ENCODE results near the gene HSDL2.
A peak's percentile ranks its signal among the peaks of the same experiment; 100 is the strongest.
"Not testable (repeated sequence)": the region's sequence is repeated elsewhere in the genome, so short reads cannot be mapped to it uniquely, and the experiment has no call there.

The HSDL2 gene

DNA sequence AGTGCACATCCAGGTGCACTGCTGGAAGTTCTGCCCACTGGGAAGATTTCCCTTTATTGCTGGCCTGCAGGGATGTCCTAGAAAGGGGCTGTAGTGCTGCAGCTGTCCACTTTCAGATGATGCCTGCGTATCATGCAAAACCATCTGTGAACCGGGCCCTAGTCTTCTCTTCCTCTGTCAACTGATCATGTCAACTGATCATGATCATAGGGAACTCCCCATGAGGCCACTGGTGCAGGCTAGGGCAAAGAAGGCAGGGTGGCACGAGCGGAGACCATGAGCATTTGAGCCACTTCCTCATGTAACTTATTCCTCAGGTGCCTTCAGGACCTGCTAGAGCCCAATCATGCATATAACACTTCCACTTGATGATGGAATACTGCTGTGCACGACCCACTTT is 4.5 kb upstream of the HSDL2 start:
- no peak overlapping the region for H3K4me3 Mint-ChIP-seq
- no peaks in the 10 kb centered on the region for H3K27me3 Mint-ChIP-seq
- no peak for DNase-seq
- H3K4me1 Mint-ChIP-seq: peaks cover 26% of the 10 kb centered on the region
- peaks cover 7% of the 10 kb centered on the region for H3K36me3 Mint-ChIP-seq
- CTCF ChIA-PET: interaction anchor here (1.2 kb wide), 1 partner anchor 14 kb away, joined by 3 read pairs; no protein-coding TSS in a partner anchor
- peaks cover 4% of the 10 kb centered on the region for H3K9me3 Mint-ChIP-seq
- H3K27ac Mint-ChIP-seq: no peak overlapping the region

DNA sequence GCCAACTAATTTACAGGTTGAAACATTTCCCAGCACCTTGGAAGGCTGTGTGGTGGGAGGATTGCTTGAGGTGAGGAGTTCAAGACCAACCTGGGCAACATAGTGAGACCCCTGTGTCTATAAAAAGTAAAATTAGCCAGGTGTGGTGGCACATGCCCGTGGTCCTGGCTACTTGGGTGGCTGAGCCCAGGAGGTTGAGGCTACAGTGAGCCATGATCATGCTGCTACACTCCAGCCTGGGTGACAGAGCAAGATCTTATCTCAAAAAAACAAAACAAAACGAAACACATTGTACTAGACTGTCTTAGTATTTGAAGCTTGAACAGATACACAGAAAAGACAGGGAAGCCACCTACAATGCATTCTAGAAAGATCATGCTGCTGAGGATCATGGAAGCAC is 2.8 kb upstream of the HSDL2 start:
- Mint-ChIP-seq H3K4me3 (no peak overlapping the region), H3K9me3 (peaks cover 4% of the 10 kb centered on the region), H3K27me3 (no peaks in the 10 kb centered on the region), H3K4me1 (peaks cover 38% of the 10 kb centered on the region), H3K27ac (no peak overlapping the region), H3K36me3 (peaks cover 7% of the 10 kb centered on the region)
- CTCF ChIA-PET: interaction anchor here (0.8 to 1.0 kb wide), 2 partner anchors 10 to 280 kb away, joined by 4 to 5 read pairs; no protein-coding TSS in a partner anchor
- peak; percentile 38 for DNase-seq

DNA sequence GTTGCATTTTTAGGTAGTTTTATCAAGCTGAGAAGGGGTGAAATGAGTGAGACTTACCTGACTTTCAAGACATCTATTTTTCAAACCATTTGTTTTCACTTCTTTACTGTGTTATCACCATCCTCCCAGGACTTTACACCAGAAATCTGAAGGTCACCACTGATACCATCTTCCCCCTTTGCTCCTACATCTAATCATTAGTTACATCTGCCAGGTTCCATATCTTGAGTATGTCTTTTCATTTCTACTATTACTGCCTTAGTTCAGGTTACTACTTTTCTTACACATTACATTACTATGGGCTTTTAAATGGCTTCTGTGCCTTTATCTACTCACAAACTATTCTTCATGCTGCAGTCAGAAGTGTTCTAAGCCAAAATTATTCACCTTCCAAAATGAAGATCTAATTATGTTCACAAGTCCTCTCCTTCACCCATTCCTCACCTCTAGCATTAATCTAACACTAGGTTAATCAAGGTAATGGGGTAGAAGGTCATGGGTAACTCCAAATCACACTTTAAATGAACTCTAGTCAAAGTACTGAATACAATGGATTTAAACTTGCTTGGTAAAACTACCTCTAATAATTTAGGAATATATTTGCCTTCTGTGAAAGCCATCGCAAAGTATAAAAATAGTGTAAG is 2.1 kb upstream of the HSDL2 start:
- H3K27me3 Mint-ChIP-seq: no peaks in the 10 kb centered on the region
- CTCF ChIA-PET: interaction anchor here (0.8 to 2.3 kb wide), 5 partner anchors 11 to 330 kb away, joined by 3 to 9 read pairs (median 4); no protein-coding TSS in a partner anchor
- peaks cover 4% of the 10 kb centered on the region for H3K9me3 Mint-ChIP-seq
- DNase-seq: no peak
- H3K36me3 Mint-ChIP-seq: peaks cover 7% of the 10 kb centered on the region
- peak overlapping the region; percentile 0 for H3K27ac Mint-ChIP-seq
- H3K4me3 Mint-ChIP-seq: peak overlapping the region; percentile 99
- peaks cover 40% of the 10 kb centered on the region for H3K4me1 Mint-ChIP-seq

DNA sequence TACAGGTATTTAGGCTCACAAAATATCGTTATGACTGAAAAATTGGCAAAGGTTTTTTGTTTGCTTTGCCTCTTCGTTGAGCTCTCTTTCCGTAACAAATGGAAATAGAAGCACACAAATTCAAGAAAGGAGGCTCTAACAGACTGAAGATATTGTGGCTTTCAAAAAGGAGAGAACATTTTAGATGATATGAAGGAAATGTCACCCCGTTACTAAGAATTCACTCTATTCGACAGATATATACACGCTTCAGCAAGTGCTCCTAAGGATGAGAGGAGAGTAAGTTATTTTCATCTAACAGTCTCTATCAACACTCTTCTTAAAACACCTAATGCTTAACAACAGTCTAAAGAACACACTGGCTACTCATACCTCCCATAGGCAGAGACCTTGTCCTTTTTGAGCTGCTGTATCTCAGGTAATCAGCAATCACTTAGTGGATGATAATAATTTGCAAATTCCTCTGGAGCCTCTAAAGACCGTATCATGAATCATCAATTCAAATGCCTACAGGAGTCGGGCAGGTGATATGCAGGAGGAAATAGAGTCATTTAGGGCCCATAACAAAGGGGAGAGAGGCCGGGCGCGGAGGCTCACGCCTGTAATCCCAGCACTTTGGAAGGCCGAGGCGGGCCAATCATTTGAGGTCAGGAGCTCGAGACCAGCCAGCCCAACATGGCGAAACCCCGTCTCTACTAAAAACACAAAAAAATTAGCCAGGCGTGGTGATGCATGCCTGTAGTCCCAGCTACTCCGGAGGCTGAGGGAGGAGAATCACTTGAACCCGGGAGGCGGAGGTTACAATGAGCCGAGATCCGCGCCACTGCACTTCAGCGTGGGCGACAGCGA is 1.4 kb upstream of the HSDL2 start:
- Mint-ChIP-seq H3K4me3 (peak overlapping the region; percentile 99), H3K27me3 (no peaks in the 10 kb centered on the region), H3K4me1 (peaks cover 42% of the 10 kb centered on the region), H3K36me3 (peaks cover 4% of the 10 kb centered on the region), H3K27ac (peak overlapping the region; percentile 99), H3K9me3 (peaks cover 4% of the 10 kb centered on the region)
- CTCF ChIA-PET: interaction anchor here (0.6 to 2.3 kb wide), 7 partner anchors 16 to 331 kb away, joined by 3 to 9 read pairs (median 3); partner anchors contain the start of gene KIAA1958
- peak; percentile 38 for DNase-seq

DNA sequence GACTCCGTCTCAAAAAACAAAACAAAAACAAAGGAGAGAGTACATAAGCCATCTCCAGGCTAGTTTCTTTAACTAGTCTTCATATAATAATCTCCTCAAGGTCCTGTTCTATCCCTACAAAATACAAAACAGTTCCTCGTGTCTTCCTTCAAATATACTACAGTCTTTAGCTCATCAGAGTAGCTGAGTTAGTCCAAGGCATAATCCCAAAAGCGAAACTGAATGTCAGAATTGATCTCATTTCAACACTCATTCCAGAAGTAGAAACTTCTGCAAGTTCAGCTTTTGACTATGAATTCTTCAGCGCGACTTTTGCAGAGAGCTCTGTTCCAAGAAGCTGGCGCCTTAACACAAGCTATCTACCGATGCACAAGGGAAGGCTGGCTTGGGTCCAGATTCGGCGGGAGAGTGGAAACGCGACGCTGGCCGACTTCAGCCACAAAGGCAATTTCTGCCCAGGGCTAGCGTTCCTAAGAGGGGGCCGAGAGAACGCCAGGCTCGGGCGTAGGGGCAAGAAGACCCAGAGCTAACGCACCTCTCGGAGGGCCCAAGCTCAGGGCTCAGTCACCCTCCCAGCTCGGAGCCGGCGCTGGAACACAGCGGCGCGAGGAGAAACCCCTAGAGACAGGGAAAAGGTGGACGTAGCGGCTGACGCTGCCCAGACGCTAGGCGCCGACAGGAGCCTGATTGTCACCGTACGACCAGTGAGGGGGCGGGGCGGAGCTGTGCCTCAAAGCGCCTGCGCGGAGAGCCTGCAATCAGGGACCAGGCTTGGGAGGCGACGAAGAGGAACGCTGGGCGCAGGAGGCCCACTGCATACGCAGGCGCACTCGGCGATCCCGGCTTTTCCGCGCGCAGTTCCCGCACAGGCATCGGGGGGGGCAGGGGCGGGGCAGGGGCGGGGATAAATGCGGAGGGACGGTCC is 469 bp upstream of the HSDL2 start:
- CTCF ChIA-PET: interaction anchor here (0.6 to 2.3 kb wide), 9 partner anchors 17 to 781 kb away, joined by 3 to 9 read pairs (median 3); partner anchors contain the start of gene KIAA1958
- DNase-seq: peak; percentile 99
- Mint-ChIP-seq H3K4me1 (peaks cover 43% of the 10 kb centered on the region), H3K27ac (peak overlapping the region; percentile 99), H3K27me3 (no peaks in the 10 kb centered on the region), H3K4me3 (peak overlapping the region; percentile 99), H3K36me3 (peaks cover 4% of the 10 kb centered on the region), H3K9me3 (peaks cover 4% of the 10 kb centered on the region)

DNA sequence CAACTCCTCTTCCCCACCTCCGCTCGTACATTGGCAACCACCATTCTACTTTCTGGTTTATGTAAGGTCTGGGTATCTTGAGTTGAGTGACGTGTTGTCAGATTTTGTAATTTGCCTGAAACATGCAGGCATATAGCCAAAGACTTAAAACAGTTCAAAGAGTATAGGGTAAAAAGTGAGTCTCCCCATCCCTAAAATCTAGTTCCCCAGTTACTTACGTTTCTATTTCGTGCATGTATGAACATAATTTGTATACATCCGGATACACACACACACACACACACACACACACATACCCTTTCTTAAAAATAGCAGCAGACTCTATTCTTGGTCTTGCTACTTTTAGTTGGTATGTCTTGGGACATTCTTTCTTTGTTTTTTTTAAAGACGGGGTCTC is 915 bp downstream of the HSDL2 start:
- Mint-ChIP-seq H3K9me3 (no peaks in the 10 kb centered on the region), H3K27ac (peak overlapping the region; percentile 99), H3K4me1 (peaks cover 44% of the 10 kb centered on the region), H3K4me3 (peak overlapping the region; percentile 99), H3K27me3 (no peaks in the 10 kb centered on the region), H3K36me3 (peaks cover 4% of the 10 kb centered on the region)
- CTCF ChIA-PET: interaction anchor here (0.7 to 1.0 kb wide), 3 partner anchors 17 to 268 kb away, joined by 3 to 5 read pairs (median 3); no protein-coding TSS in a partner anchor
- DNase-seq: no peak

DNA sequence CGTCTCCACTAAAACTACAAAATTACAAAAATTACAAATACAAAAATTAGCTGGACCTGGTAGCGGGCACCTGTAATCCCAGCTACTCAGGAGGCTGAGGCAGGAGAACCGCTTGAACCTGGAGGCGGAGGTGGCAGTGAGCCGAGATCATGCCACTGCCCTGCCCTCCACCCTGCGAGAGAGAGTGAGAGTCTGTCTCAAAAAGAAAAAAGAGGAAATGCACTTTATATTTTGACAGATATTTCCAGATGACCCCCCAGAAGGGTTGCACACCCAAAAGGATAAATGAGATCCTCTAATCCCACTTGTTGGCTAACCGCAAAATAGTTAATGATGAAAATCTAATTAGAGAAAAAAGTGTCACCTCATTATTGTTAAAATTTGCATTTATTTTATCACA is 2.2 kb downstream of the HSDL2 start:
- H3K9me3 Mint-ChIP-seq: no peaks in the 10 kb centered on the region
- H3K27me3 Mint-ChIP-seq: no peaks in the 10 kb centered on the region
- no peak overlapping the region for H3K4me3 Mint-ChIP-seq
- H3K27ac Mint-ChIP-seq: no peak overlapping the region
- CTCF ChIA-PET: no interaction called here
- peaks cover 42% of the 10 kb centered on the region for H3K4me1 Mint-ChIP-seq
- no peak for DNase-seq
- peaks cover 1% of the 10 kb centered on the region for H3K36me3 Mint-ChIP-seq

DNA sequence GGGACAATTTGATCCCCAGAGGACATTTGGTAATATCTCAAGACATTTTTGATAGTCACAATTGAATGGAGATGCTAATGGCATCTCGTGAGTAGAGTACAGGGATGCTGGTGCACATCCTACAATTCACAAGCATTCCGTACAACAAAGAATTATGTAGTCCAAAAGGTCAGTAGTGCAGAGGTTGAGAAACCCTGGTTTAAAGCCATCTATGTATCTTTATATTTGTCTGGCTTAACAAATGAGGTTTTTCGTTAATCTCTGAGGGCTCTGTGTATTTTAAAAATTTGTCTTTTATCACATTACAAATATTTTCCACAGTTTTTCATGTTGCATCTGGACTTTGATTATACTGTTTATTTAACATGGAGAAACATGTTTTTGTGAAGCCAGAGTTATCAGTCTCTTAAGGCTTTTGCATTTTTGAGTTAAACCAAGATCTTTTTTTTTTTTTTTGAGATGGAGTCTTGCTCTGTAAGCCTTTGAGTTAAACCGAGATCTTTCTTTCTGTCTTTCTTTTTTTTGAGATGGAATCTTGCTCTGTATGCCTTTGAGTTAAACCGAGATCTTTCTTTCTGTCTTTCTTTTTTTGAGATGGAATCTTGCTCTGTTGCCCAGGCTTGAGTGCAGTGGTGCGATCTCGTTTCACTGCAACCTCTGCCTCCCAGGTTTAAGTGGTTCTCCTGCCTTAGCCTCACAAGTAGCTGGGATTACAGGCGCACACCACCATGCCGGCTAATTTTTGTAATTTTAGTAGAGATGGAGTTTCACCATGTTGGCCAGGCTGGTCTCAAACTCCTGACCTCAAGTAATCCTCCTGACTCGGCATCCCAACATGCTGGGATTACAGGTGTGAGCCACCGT is 2.8 kb downstream of the HSDL2 start:
- CTCF ChIA-PET: no interaction called here
- H3K4me3 Mint-ChIP-seq: no peak overlapping the region
- no peaks in the 10 kb centered on the region for H3K36me3 Mint-ChIP-seq
- peaks cover 40% of the 10 kb centered on the region for H3K4me1 Mint-ChIP-seq
- no peaks in the 10 kb centered on the region for H3K9me3 Mint-ChIP-seq
- no peak overlapping the region for H3K27ac Mint-ChIP-seq
- DNase-seq: no peak
- H3K27me3 Mint-ChIP-seq: no peaks in the 10 kb centered on the region

DNA sequence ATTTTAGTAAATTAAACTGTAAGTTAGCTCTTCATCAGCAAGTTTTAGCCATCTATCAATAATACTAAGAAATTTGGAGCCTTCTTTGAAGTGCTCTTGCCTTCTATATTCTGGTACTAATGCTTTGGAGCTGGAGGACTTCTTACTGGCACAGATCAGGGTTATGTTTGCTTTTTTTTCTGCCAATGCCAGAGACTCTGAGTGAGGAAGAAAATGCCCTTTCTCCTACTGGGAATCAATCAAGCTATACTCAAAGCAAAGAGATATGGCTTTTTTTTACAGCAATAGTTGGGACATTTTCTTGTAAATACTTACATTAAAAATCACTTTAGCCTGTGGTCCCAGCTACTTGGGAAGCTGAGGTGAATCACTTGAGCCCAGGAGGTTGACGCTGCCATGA is 4.3 kb downstream of the HSDL2 start:
- Mint-ChIP-seq H3K27ac (no peak overlapping the region), H3K4me1 (peaks cover 29% of the 10 kb centered on the region), H3K4me3 (no peak overlapping the region), H3K9me3 (no peaks in the 10 kb centered on the region), H3K27me3 (no peaks in the 10 kb centered on the region), H3K36me3 (no peaks in the 10 kb centered on the region)
- no peak for DNase-seq
- CTCF ChIA-PET: no interaction called here

DNA sequence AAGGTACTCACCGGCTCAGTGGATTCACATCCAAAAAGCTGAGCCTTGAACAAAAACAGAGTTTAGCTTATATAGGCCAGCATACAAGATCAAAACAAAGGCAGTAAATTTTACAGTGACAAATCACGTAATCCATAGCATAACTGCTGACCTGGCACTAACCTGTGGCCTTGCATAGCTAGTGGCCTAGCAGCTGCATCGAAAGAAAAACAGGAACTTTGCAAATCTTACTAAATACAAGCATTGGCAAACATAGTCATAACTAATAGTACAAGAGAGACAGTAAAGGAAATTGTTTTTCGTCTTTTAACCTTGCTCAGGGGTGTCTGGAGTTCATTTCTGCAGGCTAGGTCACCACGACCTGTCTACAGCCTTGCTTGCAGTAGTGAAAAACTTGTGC is 4.8 kb downstream of the HSDL2 start:
- Mint-ChIP-seq H3K36me3 (no peaks in the 10 kb centered on the region), H3K27ac (no peak overlapping the region), H3K4me3 (no peak overlapping the region), H3K4me1 (peaks cover 29% of the 10 kb centered on the region), H3K9me3 (no peaks in the 10 kb centered on the region), H3K27me3 (no peaks in the 10 kb centered on the region)
- DNase-seq: no peak
- CTCF ChIA-PET: no interaction called here

DNA sequence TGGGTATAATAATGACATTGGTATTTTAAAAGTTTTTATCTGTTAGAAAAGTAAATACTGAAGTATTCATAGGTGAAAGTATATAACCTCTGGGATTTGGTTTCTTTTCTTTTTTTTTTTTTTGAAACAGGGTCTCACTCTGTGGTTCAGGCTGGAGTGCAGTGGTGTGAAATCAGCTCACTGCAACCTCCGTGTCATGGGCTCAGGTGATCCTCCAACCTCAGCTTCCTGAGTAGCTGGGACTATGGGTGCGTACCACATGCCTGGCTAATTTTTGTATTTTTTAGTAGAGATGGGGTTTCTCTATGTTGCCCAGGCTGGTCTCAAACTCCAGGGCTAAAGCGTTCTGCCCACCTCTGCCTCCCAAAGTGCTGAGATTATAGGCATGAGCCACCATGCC is 7.2 kb downstream of the HSDL2 start:
- Mint-ChIP-seq H3K27me3 (no peaks in the 10 kb centered on the region), H3K4me1 (peaks cover 17% of the 10 kb centered on the region), H3K36me3 (no peaks in the 10 kb centered on the region), H3K4me3 (no peak overlapping the region), H3K27ac (no peak overlapping the region), H3K9me3 (no peaks in the 10 kb centered on the region)
- DNase-seq: no peak
- CTCF ChIA-PET: no interaction called here

DNA sequence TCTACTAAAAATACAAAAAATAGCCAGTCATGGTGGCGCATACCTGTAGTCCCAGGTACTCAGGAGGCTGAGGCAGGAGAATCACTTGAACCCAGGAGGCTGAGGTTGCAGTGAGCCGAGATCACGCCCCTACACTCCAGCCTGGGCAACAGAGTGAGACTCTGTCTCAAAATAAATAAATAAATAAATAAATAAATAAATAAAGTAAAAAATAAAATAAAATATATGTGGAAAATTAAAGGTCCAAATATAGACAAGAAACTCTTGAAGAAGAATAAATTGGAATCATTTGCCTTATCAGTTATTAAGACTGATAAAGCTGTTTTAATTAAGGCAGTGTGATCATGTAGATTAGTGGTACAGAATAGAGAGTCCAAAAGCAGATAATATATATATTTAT is 10.0 kb downstream of the HSDL2 start:
- H3K4me3 Mint-ChIP-seq, H3K27me3 Mint-ChIP-seq, H3K9me3 Mint-ChIP-seq, H3K27ac Mint-ChIP-seq, H3K36me3 Mint-ChIP-seq, CTCF ChIA-PET, DNase-seq: not testable (repeated sequence)
- H3K4me1 Mint-ChIP-seq: peaks cover 11% of the 10 kb centered on the region

DNA sequence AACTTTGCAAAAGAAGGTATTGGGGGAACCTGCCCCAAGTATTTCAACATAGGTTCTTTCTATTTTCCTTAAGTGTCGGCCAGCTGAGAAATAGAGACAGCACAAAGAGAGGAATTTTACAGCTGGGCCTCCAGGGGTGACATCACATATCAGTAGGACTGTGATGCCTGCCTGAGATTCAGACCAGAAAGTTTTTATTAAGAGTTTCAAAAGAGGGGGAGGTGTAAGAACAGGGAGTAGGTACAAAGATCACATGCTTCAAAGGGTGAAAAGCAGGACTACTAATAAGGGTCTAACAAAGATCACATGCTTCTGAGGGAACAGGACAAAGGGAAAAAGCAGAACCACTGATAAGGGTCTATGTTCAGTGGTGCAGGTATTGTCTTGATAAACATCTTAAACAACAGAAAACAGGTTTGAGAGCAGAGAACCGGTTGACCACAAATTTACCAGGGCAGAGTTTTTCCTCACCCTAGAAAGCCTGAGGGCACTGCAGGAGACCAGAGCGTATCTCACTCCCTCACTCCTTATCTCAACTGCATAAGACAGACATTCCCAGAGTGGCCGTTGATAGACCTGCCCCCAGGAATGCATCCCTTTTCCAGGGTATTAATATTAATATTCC is 12.1 kb downstream of the HSDL2 start:
- CTCF ChIA-PET, H3K27ac Mint-ChIP-seq, H3K9me3 Mint-ChIP-seq, DNase-seq, H3K36me3 Mint-ChIP-seq, H3K27me3 Mint-ChIP-seq, H3K4me1 Mint-ChIP-seq, H3K4me3 Mint-ChIP-seq: not testable (repeated sequence)
